ENCODE results near the gene PCBP3.
"Not testable (repeated sequence)": the region's sequence is repeated elsewhere in the genome, so short reads cannot be mapped to it uniquely, and the experiment has no call there.

The PCBP3 gene

GRCh38 chr21:45831991-45832740 is 188.6 kb downstream of the PCBP3 start:
- no peak for DNase-seq

DNA sequence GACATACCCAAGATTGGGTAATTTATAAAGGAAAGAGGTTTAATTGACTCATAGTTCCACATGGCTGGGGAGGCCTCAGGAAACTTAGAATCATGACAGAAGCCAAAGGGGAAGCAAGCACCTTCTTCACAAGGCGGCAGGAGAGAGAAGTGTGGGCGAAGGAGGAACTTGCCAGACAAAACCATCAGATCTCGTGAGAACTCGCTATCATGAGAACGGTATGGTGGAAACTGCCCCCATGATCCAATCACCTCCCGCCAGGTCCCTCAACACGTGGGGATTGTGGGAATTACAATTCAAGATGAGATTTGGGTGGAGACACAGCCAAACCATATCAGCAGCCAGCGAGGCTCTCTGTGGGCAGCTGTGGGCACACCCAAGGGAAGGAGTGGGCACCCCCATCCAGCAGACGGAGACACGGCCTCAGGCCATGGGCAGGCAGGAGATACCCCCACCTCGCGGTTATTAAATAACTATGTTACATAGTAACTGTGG is 189.3 kb downstream of the PCBP3 start:
- not testable (repeated sequence) for DNase-seq

- DNase-seq, result no peak
These were observed 189.9 kb downstream of the PCBP3 start for GRCh38 chr21:45833414-45833813.

DNA sequence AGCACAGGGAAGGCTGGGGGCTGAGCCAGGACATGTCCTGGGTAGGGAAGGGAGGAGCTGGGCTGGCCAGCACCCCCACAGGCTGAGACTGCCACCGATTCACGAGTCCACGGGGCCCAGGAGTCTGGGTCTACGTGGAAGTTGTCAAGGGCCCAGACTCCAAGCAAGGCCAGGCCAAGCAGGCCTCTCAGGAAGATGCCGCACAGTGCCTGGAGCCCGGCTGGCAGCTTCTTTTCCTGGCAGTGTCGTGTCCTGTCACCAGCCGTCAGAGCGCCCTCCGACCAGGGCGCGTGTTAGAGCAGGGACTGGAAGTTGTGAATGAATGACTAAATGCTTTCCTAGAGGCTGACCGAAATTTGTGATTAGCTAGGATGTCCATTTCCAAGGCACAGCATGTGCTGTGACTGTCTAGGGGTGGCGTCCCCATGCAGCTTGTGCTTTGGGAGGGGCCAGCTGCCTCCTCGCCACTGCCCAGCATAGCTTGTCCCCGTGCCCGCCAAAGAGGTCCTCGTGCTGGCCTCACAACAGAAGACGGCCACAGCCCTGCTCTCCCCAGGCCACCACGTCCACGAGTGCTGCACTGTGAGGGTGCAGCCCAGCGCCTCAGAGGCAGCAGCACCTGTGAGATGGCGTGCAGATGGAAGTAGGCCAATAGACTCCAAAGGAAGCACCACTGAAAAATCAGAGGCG is 190.6 kb downstream of the PCBP3 start:
- DNase-seq, result no peak

DNA sequence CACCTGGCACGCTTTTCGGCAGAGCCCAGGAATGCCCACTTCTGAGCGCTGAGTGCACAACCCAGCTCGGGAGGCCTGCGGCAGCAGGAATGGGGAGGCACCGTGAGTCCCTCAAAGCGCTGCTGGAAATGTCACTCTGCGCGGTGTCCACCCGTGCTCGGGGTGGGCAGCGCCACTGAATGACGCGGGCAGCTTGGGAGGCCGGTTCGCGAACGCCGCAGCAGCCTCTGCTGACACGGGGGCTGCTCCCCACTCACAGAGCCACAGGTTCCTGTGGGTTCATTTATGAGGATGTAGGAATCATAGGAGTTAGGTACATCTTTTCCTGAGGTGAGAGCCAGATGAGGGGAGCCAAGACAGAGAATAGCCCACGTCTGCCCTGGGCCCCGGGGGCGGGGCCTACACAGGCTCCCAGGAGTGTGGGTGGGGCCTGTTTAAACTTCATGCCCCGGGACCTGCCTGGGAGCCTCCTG is 191.3 kb downstream of the PCBP3 start:
- no peak for DNase-seq

GRCh38 chr21:45835301-45836267 is 192.1 kb downstream of the PCBP3 start:
- no peak for DNase-seq

GRCh38 chr21:45836268-45836655 is 192.7 kb downstream of the PCBP3 start:
- DNase-seq, result no peak

- DNase-seq, result no peak
These were observed 193.5 kb downstream of the PCBP3 start for GRCh38 chr21:45836694-45837670.

- DNase-seq, result no peak
These were observed 194.4 kb downstream of the PCBP3 start for GRCh38 chr21:45837936-45838335.

- DNase-seq, result no peak
These were observed 195.1 kb downstream of the PCBP3 start for GRCh38 chr21:45838634-45839033.

DNA sequence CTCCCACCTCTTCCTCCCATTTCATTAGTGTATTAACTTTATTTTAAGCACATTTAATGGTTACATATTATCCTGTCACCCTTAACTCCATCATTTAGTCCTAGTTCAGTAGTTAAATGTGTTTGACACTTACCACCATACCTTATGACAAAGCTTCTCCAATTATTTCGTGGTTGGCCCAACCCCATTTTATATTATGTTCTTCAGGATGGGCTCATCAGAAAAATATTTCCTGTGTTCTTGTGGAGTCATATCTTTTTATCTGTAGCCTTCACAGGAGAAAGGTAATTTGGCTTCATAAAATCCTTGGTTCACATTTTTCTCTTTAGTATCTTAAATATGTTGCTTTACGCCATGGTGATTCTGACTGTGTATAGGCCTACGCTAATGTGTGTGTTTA is 195.7 kb downstream of the PCBP3 start:
- no peak for DNase-seq

DNA sequence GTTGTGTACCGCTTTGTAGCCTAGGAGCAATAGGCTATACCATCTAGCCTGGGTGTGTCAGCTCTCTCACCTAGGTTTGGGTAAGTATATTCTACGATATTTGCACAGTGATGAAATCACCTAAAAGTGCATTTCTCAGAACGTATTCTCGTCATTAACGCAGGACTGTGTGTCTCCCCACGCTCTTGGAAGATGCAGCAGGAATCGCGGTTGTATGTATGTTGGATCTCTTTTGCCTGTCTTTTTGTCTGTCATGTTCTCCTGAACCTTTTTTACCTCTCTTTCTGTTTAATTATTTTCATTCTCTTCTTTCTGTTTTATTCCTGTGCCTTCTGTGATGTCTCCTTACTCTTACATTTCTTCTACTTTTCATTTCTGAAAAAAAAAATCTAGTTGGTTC is 197.5 kb downstream of the PCBP3 start:
- no peak for DNase-seq

- DNase-seq, result no peak
These were observed 199.9 kb downstream of the PCBP3 start for GRCh38 chr21:45843426-45843825.

GRCh38 chr21:45844181-45844580 is 200.7 kb downstream of the PCBP3 start:
- no peak for DNase-seq

- no peak for DNase-seq
These were observed 201.7 kb downstream of the PCBP3 start for GRCh38 chr21:45845063-45845769.

- DNase-seq, result no peak
These were observed 202.2 kb downstream of the PCBP3 start for GRCh38 chr21:45845770-45846090.

DNA sequence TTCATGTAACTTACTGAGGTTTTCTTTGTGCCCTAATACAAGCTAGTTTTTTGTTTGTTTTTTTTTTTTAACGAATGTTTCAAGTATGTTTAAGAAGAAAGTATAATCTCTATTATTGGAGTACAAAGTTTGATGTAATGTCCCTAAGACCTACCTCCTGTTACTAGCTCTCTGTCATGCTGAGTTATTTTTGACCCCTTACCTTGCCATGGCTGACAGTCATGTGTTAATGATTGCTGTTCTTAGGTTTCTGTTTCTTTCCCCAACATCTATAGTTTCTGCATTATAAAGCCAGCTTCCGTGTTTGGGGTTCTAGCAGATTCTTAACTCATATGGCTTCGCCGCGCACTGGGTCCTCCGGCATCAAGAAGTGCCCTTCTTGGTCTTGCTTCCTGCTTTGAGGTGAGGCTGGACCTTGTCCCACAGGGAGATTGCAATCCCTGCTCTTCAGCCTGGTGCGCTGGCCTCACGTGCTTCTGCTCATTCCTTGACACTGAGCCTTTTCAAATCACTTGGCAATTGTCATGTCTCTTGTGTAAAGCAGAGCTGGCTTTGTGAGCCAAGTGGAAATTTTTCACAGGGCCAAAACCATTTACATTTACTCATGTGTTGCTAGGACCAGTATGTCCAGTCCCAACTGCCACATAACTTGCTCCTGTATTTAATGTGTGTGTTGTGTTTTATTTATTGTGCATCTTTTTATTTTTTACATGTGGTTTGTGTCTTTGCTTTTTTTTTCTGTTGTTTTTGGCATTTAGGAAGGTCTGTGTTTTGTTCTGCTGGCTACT is 203.0 kb downstream of the PCBP3 start:
- DNase-seq, result no peak

DNA sequence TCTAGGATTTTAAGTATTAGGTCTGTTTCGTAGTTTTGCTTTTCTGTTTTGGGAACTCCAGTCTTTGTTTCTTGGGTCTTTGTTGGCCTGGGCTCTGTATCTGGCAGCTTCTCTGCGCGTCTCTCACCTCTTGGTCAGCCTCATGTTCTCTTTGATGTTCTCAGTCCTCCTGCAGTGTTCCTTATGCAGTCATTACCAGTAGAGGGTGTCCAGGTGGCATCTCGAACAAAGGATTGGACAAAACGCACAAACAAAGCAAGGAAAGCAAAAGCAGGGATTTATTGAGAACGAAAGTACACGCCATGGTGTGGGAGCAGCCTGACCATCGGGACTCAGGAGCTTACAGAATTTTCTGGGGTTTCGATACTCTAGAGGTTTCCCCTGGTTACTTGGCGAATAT is 204.3 kb downstream of the PCBP3 start:
- no peak for DNase-seq

GRCh38 chr21:45848331-45848730 is 204.8 kb downstream of the PCBP3 start:
- DNase-seq, result no peak

DNA sequence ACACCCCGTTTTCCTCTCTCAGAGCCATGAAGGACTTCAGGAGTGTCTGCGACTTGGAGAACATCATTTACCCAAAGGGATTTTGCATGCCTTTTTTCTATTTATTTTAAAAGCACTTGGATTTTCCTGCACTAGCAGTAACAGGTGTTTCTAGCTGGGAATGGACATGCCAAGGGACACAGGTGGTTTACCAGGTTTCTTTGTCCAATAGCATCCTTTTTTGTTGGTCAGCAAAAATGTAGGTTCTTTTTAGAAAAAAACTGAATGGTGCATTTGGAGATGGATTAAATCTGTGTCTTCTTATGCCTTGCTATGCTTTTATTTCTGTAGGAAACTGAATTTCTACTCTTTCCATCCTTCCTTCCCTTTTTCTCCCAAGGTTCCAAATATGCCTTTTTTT is 205.3 kb downstream of the PCBP3 start:
- DNase-seq, result no peak

DNA sequence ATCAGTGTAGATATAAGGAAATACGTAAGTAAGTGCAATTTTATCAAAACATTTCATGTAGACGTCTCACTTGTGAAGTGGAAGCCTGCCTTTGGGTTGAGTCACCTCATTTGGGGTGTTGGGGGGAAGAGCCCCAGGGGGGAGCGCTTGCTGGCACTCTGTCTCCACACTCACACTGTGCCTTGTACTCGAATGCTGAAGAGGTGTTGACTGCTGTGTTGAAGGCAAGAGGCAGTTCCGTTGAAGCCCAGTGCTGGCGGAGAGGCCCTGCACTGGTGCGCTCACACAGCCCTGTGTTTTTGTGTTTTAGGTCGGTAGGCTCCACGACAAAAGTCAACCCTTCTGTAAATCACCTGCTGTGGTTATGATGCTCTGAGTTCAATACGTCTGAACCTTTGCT is 206.1 kb downstream of the PCBP3 start:
- no peak for DNase-seq

Measured in stimulated activated CD4-positive, alpha-beta T cell treated with anti-CD3 and anti-CD28 coated beads, Interleukin-15, amount 100 ng/mL, for 24 hours (primary cell).